ES-I3 (cell line): ENCODE results near the gene UNCX.

ENCODE experiments used
- H3K36me3 ChIP-seq: 2 replicates; pipeline ENCODE4 v1.6.1; 2013; ENCODE audit warnings: mild to moderate bottlenecking, low read length, control low read depth, moderate library complexity; ENCODE audit not compliant: insufficient read depth
- H3K4me1 ChIP-seq: 2 replicates; pipeline ENCODE4 v1.6.1; 2013; ENCODE audit warnings: mild to moderate bottlenecking, control low read depth, low read length; ENCODE audit not compliant: insufficient read depth
- H3K9ac ChIP-seq: 2 replicates; pipeline ENCODE4 v1.6.1; 2013; ENCODE audit warnings: low read depth, mild to moderate bottlenecking, low read length, moderate library complexity
- H3K9me3 ChIP-seq: 2 replicates; pipeline ENCODE4 v1.6.1; 2013; ENCODE audit warnings: mild to moderate bottlenecking, low read length, moderate library complexity; ENCODE audit not compliant: control insufficient read depth, insufficient read depth

The UNCX gene

GRCh38 chr7:1233333-1234048, 819 bp downstream of the UNCX start:
- H3K36me3 ChIP-seq = no peaks in the 10 kb centered on the region
- no peaks in the 10 kb centered on the region; the same call in 1 of the 2 replicates for H3K9me3 ChIP-seq
- H3K9ac ChIP-seq = peak overlapping the region; percentile 20; the same call in 1 of the 2 replicates
- H3K4me1 ChIP-seq = no peaks in the 10 kb centered on the region; the same call in 1 of the 2 replicates

DNA sequence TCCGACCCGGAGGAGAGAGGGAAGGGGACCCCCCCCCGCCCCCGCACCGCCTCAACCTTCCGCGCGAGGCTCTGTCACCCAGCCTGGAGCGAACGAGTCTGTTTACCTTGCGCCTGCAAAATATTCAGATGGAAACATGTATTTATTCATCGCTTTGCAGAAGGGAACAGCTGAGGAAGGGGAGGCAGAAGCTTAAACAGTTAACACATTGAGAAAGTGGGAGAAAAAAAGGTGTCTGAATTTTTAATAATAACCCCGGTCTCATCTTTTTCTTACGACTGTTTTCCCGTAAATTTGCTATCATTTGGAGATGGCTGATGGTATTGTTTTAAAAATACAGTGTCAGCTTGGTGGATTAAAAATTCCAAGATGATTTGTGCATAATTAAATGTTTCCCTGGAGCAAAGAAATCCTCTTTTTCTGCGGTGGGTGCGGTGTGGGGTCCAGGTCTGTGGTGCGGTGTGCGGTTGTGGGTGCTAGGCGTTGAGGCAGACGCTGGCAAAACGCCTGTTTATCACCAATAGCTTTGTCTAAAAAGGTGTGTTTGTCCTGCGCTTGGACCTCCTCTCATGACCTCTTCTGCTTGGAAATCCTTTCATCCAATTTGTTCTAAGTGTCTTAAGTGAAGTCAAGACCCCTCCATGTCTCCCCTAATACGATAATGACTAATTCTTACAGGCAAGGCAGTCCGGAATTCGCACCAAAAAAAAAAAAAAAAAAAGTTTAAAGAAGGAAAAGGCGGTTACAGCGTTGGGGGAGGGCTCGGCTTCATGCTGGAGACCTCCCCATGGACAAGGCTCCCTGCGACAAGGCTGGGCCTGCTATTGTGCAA, 1.6 kb downstream of the UNCX start:
- Histone ChIP-seq H3K9ac (no peak overlapping the region; the same call in 1 of the 2 replicates), H3K36me3 (no peaks in the 10 kb centered on the region), H3K4me1 (peaks cover 4% of the 10 kb centered on the region), H3K9me3 (no peaks in the 10 kb centered on the region; the same call in 1 of the 2 replicates)

DNA sequence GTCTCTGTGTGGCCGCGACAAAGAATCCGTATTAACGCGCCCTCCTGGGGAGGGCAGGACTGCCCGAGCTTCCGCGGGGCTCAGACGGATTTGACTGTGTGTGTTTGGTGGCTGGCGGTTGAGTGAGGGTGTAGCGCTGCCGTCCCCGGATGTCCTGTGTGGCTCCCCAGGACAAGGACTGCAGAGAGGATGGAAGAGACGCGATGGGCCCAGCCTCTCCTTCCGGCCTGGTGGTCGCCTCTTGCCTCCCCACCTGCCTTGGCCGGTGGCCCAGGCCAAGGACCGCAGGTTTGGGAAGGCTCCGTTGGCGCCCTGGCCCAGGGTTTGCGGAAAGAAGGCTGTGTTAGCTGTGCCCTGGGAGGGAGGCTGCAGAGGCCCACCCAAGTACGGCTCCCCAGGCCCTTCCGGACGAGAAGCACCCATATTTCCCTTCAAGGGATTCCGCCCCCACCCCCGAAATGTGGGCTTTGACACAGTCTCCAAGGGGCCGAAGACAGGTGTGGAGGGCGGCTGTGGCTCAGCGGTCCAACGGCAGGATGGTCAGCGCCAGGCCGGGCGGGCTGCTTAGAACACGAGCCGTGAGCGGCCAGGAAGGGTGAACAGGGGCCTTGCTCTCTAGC, 2.3 kb downstream of the UNCX start:
- peak overlapping the region; percentile 6; the same call in 1 of the 2 replicates for H3K9ac ChIP-seq
- no peaks in the 10 kb centered on the region; the same call in 1 of the 2 replicates for H3K9me3 ChIP-seq
- H3K36me3 ChIP-seq = no peaks in the 10 kb centered on the region
- peaks cover 7% of the 10 kb centered on the region for H3K4me1 ChIP-seq

DNA sequence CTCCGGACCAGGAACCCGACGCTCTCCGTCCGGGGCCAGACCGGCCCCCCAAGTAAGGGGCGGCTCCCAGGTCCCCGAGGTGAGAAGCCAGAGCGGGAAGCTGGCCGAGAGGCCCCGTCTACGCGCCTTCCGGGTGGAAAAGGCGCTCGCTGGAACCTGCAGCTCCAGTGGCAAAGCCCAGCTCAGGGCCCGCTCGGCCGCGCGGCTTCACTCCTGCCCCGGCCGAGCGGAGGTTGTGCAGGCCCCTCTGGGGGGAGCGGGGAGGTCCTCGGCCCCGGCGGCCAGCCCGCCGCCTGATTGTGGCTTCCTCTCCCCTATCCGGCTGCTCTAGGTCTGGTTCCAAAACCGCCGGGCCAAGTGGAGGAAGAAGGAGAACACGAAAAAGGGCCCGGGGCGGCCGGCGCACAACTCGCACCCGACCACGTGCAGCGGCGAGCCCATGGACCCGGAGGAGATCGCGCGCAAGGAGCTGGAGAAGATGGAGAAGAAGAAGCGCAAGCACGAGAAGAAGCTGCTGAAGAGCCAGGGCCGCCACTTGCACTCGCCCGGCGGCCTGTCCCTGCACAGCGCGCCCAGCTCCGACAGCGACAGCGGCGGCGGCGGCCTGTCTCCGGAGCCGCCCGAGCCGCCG, 2.9 kb downstream of the UNCX start:
- H3K36me3 ChIP-seq = no peaks in the 10 kb centered on the region
- H3K9ac ChIP-seq = peak overlapping the region; percentile 6; the same call in 1 of the 2 replicates
- no peaks in the 10 kb centered on the region for H3K9me3 ChIP-seq
- peaks cover 7% of the 10 kb centered on the region for H3K4me1 ChIP-seq

DNA sequence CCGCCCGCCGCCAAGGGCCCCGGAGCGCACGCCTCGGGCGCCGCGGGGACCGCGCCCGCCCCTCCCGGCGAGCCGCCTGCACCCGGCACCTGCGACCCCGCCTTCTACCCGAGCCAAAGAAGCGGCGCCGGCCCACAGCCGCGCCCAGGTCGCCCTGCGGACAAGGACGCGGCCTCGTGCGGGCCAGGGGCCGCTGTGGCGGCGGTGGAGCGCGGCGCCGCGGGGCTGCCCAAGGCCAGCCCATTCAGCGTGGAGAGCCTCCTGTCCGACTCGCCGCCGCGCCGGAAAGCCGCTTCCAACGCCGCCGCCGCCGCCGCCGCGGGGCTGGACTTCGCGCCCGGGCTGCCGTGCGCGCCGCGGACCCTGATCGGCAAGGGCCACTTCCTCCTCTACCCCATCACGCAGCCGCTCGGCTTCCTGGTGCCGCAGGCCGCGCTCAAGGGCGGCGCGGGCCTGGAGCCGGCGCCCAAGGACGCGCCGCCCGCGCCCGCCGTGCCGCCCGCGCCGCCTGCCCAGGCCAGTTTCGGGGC, 3.5 kb downstream of the UNCX start:
- Histone ChIP-seq H3K36me3 (no peaks in the 10 kb centered on the region), H3K9ac (peak overlapping the region; percentile 15; the same call in 1 of the 2 replicates), H3K9me3 (no peaks in the 10 kb centered on the region), H3K4me1 (peaks cover 7% of the 10 kb centered on the region)

DNA sequence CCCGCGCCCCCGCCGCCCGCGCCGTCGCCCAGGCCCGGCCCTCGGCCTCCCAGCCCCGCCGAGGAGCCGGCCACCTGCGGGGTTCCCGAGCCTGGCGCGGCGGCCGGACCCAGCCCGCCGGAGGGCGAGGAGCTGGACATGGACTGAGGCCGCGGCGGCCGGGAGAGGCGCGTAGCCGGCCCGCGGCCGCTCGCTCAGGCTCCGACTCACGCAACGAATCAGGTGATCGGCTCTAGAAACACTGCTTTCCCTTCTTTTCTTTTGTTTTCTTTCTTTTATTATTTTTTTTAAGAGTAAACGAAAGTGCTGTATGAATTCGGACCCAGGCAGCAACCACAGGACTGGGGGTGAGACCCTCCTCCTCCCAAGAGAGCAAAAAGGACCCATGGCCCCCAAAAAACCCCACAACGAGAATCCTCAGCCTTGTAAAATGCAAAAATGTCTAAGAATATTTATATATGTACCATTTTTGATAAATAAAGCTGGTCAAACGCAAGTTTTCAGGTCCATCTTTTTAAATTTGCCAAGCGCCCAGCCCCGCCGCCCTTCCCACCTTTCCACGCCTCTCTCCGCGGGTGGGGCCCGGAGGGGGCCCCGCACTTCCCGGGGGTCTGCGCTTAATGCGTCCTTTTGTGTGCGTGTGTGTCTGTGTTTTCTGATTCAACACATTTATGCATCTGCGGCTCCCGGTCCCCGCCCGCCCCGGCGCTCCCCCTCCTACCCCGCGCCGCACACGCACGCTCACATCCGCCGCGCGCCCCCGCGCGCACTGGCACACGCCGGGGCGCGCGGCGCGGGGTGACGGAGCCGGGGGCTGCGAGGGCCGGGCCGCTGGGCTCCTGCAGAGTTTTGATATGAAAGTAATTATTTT, 4.4 kb downstream of the UNCX start:
- H3K9ac ChIP-seq = no peak overlapping the region
- no peaks in the 10 kb centered on the region for H3K36me3 ChIP-seq
- H3K4me1 ChIP-seq = peaks cover 7% of the 10 kb centered on the region
- no peaks in the 10 kb centered on the region for H3K9me3 ChIP-seq

- Histone ChIP-seq H3K9ac (no peak overlapping the region), H3K9me3 (no peaks in the 10 kb centered on the region), H3K36me3 (no peaks in the 10 kb centered on the region), H3K4me1 (peaks cover 7% of the 10 kb centered on the region)
Observed at GRCh38 chr7:1237704-1238255, 5.1 kb downstream of the UNCX start.

DNA sequence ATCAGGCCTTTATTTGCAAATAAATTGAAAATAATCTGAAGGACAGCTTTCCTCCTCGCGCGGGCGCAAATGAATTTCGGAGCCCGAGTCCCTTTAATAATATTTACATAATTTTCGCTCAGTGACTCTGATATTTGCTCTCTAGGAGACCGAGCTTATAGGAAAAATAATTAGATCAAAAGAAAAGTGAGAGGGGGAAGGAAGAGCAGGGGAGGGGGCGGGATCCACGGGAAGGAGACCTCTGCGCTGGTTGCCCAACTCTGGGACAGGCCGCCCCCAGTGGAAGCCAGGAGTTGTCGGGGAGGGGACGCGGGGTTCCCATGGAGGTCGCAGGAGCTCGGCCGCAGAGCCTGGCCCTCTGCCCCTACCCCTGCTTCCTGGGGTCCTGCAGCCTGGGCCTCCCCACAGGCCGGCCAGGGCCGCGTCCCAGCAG, 5.8 kb downstream of the UNCX start:
- Histone ChIP-seq H3K36me3 (no peaks in the 10 kb centered on the region), H3K9ac (no peak overlapping the region), H3K9me3 (no peaks in the 10 kb centered on the region), H3K4me1 (peaks cover 7% of the 10 kb centered on the region)

DNA sequence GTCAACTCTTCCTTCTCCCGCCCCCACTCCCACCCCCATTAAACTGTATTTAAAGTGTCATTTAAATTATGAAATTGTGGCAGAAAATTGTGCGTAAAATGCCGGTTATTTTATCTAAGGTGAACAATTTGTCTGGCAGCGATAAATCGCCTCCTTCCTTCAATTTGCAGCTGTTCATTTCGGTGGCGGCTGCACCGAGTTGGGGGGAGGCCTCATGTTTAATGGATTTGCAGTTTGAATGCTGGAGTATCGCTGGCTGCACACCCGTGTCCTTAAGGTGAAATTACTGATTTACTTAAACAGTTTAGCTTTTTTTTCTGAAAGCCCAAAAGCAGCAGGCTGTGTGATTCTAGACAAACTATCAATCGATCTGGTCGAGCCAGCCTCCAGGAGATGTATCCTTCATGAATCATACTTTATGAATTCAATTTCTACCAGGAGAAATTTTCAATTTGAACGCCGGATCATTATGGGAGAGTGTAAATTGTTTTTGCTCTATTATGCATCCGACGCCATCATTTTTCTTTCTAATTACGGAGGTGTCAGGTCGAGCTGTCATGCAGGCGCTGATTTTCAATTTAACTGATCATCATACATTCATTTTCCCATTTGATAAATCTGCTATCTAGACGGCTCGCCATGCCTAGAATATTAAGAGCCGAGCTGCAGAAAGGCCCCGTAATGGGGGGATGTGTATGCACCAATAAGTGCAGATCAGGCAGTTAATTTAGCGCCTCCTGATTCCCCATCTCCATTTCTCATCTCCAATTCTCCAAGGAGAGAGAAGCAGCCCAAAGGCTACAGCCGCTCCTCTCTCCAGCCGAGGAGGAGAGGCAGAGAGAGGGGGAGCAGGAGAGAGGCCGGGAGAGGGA, 6.5 kb downstream of the UNCX start:
- peaks cover 7% of the 10 kb centered on the region for H3K4me1 ChIP-seq
- no peak overlapping the region; the same call in 1 of the 2 replicates for H3K9ac ChIP-seq
- no peaks in the 10 kb centered on the region for H3K9me3 ChIP-seq
- no peaks in the 10 kb centered on the region for H3K36me3 ChIP-seq

DNA sequence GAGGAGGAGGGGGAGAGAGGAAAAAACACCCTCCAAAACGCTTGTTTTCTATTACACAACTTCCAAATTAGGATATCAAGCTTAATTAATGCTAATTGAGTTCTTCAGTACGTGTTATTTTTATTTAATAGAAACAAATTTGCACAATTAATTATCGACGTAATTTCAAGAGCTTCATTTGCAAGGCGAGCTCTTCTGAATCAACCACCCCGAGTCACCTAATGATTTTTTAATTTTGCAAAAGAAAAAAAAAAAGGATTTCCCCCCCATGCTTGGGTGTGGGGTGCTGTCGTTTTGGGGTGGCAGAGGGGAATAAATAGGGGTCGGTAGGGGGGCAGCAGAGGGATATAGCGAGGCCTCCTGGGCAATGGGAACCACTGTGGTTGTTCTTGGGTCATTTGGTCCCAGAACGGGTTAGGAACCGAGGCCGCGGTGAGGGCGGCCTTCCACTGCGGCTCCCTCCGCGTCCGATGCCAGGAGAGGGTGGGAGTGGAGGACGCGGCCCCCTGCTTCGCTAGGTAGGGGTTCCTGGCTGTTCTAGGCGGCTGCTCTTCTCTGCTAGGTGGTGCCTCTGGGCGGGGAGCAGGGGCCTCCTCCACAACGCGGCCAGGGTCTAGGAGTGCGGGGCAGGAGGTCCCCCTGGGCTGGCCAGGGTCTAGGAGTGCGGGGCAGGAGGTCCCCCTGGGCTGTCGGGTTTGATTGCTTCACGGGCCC, 7.3 kb downstream of the UNCX start:
- H3K9ac ChIP-seq = peak overlapping the region; percentile 20; the same call in 1 of the 2 replicates
- H3K4me1 ChIP-seq = peaks cover 10% of the 10 kb centered on the region
- no peaks in the 10 kb centered on the region for H3K9me3 ChIP-seq
- no peaks in the 10 kb centered on the region for H3K36me3 ChIP-seq

GRCh38 chr7:1240517-1241257, 8.0 kb downstream of the UNCX start:
- Histone ChIP-seq H3K4me1 (peaks cover 10% of the 10 kb centered on the region), H3K9ac (peak overlapping the region; percentile 42; the same call in 1 of the 2 replicates), H3K9me3 (no peaks in the 10 kb centered on the region), H3K36me3 (no peaks in the 10 kb centered on the region)
